ENCODE measurements around the gene YEATS4. TPM values are rescaled to one million over a fixed set of nuclear protein-coding genes. Genes with fewer than 3 reads are reported as not detected.

The YEATS4 gene
- total and polyA plus RNA-seq, 2 donors (not counting 1 experiment from before 2014, with no cell fraction given), result 17.7 to 18.0 TPM

GRCh38 chr12:69332815-69333358, 26.7 kb upstream of the YEATS4 start:
- Mint-ChIP-seq H3K27ac (no peak overlapping the region), H3K4me3 (peak overlapping the region; percentile 7), H3K4me1 (peaks cover 35% of the 10 kb centered on the region), H3K27me3 (no peaks in the 10 kb centered on the region), H3K9me3 (ENCODE audit: insufficient read depth) (no peaks in the 10 kb centered on the region)
- H2AFZ ChIP-seq (ENCODE audit: insufficient read depth, low read depth, low read length, poor library complexity, severe bottlenecking), result no peak overlapping the region
- intact Hi-C loops (cut with micrococcal nuclease), result loop anchor here (10.0 kb wide), 1 partner anchor 88 kb away; no protein-coding TSS in a partner anchor
- no peak for TF ChIP-seq CTCF (IDR thresholded peaks at IDR 0.05)
- no peak for TF ChIP-seq EZH2 (IDR thresholded peaks at IDR 0.05; ENCODE audit: borderline replicate concordance, insufficient read depth, low read depth, low read length, poor library complexity, severe bottlenecking)
- no peak overlapping the region for H3K4me3 ChIP-seq (ENCODE audit: control extremely low read depth in 1 of 5, extremely low read depth in 1 of 5, insufficient read depth in 1 of 5, low read depth in 2 of 5, low read length in 4 of 5)
- H4K20me1 ChIP-seq (ENCODE audit: control insufficient read depth, insufficient read depth, low read length, poor library complexity, severe bottlenecking), result no peaks in the 10 kb centered on the region
- ChIA-PET POLR2A (interaction anchor here (0.8 kb wide), 1 partner anchor 28 kb away, joined by 3 read pairs; no protein-coding TSS in a partner anchor), CTCF (interaction anchor here (0.9 to 3.3 kb wide), 3 partner anchors 24 to 41 kb away, joined by 3 to 21 read pairs (median 7); no protein-coding TSS in a partner anchor)
- ATAC-seq (ENCODE audit: low read depth), result no peak
- H3K4me1 ChIP-seq (ENCODE audit: control insufficient read depth in 2 of 2, insufficient read depth in 2 of 2, low read length in 2 of 2), result peaks cover 25 to 26% of the 10 kb centered on the region in 2 donors
- H3K9ac ChIP-seq (ENCODE audit: low read length), result no peak overlapping the region
- no peaks in the 10 kb centered on the region for H3K27me3 ChIP-seq (replicated peaks in 1 of 4; ENCODE audit: control extremely low read depth in 1 of 4, control insufficient read depth in 3 of 4, insufficient read depth in 4 of 4, low read length in 3 of 4)
- H3K36me3 ChIP-seq (replicated peaks in 1 of 2; ENCODE audit: control extremely low read depth in 1 of 2, control insufficient read depth in 1 of 2, extremely low read depth in 1 of 2, insufficient read depth in 2 of 2, low read length in 1 of 2), result no peaks in the 10 kb centered on the region
- no peaks in the 10 kb centered on the region for H3K9me3 ChIP-seq (ENCODE audit: control extremely low read depth in 1 of 3, control insufficient read depth in 2 of 3, insufficient read depth in 1 of 3, low read length in 2 of 3)
- no peak overlapping the region for H3K27ac ChIP-seq (ENCODE audit: low read length in 2 of 2)
- H3K79me2 ChIP-seq (ENCODE audit: control insufficient read depth, insufficient read depth, low read length), result no peaks in the 10 kb centered on the region
- no peak for DNase-seq
- no peak overlapping the region for H3K4me2 ChIP-seq (replicated peaks; ENCODE audit: low read depth, low read length, poor library complexity, severe bottlenecking)
- 94% methylated on average over 3 of the region's 6 CpGs for WGBS (ENCODE audit: insufficient coverage)

DNA sequence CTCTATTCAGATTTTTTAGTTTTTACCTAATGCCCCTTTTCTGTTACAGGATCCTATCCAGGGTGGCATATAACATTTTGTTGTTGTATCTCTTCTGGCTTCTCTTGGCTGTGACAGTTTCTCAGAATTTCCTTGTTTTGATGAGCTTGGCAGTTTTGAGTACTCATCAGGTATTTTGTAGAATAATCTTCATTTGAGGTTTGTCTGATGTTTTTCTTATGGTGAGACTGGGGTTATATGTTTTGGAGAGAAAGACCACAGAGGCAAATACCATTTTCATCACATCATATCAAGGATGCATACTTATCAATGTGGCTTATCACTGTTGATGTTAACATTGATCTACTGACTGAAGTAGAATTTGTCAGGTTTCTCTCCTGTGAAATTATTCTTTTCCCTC, 25.4 kb upstream of the YEATS4 start:
- H3K4me1 ChIP-seq (ENCODE audit: control insufficient read depth in 2 of 2, insufficient read depth in 2 of 2, low read length in 2 of 2), result peaks cover 33 to 35% of the 10 kb centered on the region in 2 donors

More for the DNA sequence above, 25.4 kb upstream of the YEATS4 start:
- Histone ChIP-seq H4K20me1 (ENCODE audit: control insufficient read depth, insufficient read depth, low read length, poor library complexity, severe bottlenecking) (no peaks in the 10 kb centered on the region), H3K9me3 (ENCODE audit: control extremely low read depth in 1 of 3, control insufficient read depth in 2 of 3, insufficient read depth in 1 of 3, low read length in 2 of 3) (no peaks in the 10 kb centered on the region), H3K9ac (ENCODE audit: low read length) (no peak overlapping the region), H3K36me3 (replicated peaks in 1 of 2; ENCODE audit: control extremely low read depth in 1 of 2, control insufficient read depth in 1 of 2, extremely low read depth in 1 of 2, insufficient read depth in 2 of 2, low read length in 1 of 2) (no peaks in the 10 kb centered on the region), H3K4me3 (ENCODE audit: control extremely low read depth in 1 of 5, extremely low read depth in 1 of 5, insufficient read depth in 1 of 5, low read depth in 2 of 5, low read length in 4 of 5) (no peak overlapping the region), H3K27me3 (replicated peaks in 1 of 4; ENCODE audit: control extremely low read depth in 1 of 4, control insufficient read depth in 3 of 4, insufficient read depth in 4 of 4, low read length in 3 of 4) (no peaks in the 10 kb centered on the region), H2AFZ (ENCODE audit: insufficient read depth, low read depth, low read length, poor library complexity, severe bottlenecking) (no peak overlapping the region), H3K79me2 (ENCODE audit: control insufficient read depth, insufficient read depth, low read length) (no peaks in the 10 kb centered on the region), H3K4me2 (replicated peaks; ENCODE audit: low read depth, low read length, poor library complexity, severe bottlenecking) (no peak overlapping the region), H3K27ac (ENCODE audit: low read length in 2 of 2) (no peak overlapping the region)
- ATAC-seq (ENCODE audit: low read depth), result no peak
- Mint-ChIP-seq H3K4me1 (peaks cover 38% of the 10 kb centered on the region), H3K4me3 (no peak overlapping the region), H3K27ac (no peak overlapping the region), H3K27me3 (no peaks in the 10 kb centered on the region), H3K9me3 (ENCODE audit: insufficient read depth) (no peaks in the 10 kb centered on the region)
- TF ChIP-seq EZH2 (IDR thresholded peaks at IDR 0.05; ENCODE audit: borderline replicate concordance, insufficient read depth, low read depth, low read length, poor library complexity, severe bottlenecking) (no peak), CTCF (IDR thresholded peaks at IDR 0.05) (no peak)
- ChIA-PET POLR2A (interaction anchor here (0.6 kb wide), 1 partner anchor 24 kb away, joined by 4 read pairs; no protein-coding TSS in a partner anchor), CTCF (interaction anchor here (0.7 to 1.3 kb wide), 3 partner anchors 24 to 43 kb away, joined by 3 to 6 read pairs (median 3); no protein-coding TSS in a partner anchor)
- DNase-seq, result no peak
- intact Hi-C loops (cut with micrococcal nuclease), result loop anchor here (10.0 kb wide), 1 partner anchor 89 kb away; no protein-coding TSS in a partner anchor
